B cell (primary cell): ENCODE measurements around the gene TRIP4. TPM values are rescaled to one million over a fixed set of nuclear protein-coding genes. Genes with fewer than 3 reads are reported as not detected.
A peak's percentile ranks its signal among the peaks of the same experiment; 100 is the strongest.
"Not testable (repeated sequence)": the region's sequence is repeated elsewhere in the genome, so short reads cannot be mapped to it uniquely, and the experiment has no call there.

Experiments used
- ATAC-seq: fragments of 200-7000 bp; cut with Tn5 transposase; one replicate; pipeline ENCODE4 v1.10.0; 2021; ENCODE audit warnings: low read depth, mild to moderate bottlenecking, moderate number of reproducible peaks, moderate library complexity
- CTCF ChIA-PET: fragments of 350-600 bp; sonication (Branson Sonifier 250); formaldehyde crosslinking; loops from one replicate; lab custom pipeline; 2021; ENCODE audit warnings: antibody characterized with exemption, inconsistent platforms; lab: Charles Lee
- POLR2A ChIA-PET: fragments of 350-600 bp; sonication (Branson Sonifier 250); formaldehyde crosslinking; loops from one replicate; lab custom pipeline; 2021; ENCODE audit warnings: antibody characterized with exemption; lab: Charles Lee
- DNase-seq: peaks from one replicate; pipeline ENCODE4 v3.0.0; 2013
- H2AFZ ChIP-seq: 2 replicates; pipeline ENCODE4 v1.6.1; 2012; ENCODE audit warnings: mild to moderate bottlenecking, low read depth, low read length; ENCODE audit not compliant: insufficient read depth, poor library complexity, severe bottlenecking
- H3K27ac ChIP-seq, 2 donors: 1 replicate in 1 of 2; 2 replicates in 1 of 2; pipeline ENCODE4 v1.5.1; 2012 to 2013; ENCODE audit warnings: low read length in 2 of 2, mild to moderate bottlenecking in 2 of 2, moderate library complexity in 1 of 2
- H3K27me3 ChIP-seq, 4 experiments: fragments of 200-600 bp in 1 of 4; sonication (generic) in 1 of 4; replicated peaks in 1 of 4; 1 replicate in 2 of 4; 2 replicates in 2 of 4; pipeline versions ENCODE4 v1.6.1 to v1.7.0; 2013 to 2016; ENCODE audit warnings: low read length in 3 of 4, mild to moderate bottlenecking in 2 of 4, mixed read lengths in 1 of 4, moderate library complexity in 1 of 4; ENCODE audit not compliant: insufficient read depth in 4 of 4, control insufficient read depth in 3 of 4; ENCODE audit errors: control extremely low read depth in 1 of 4
- H3K36me3 ChIP-seq, 2 experiments: replicated peaks in 1 of 2; 1 replicate in 1 of 2; 2 replicates in 1 of 2; pipeline versions ENCODE4 v1.6.1 to v1.7.1; 2013; ENCODE audit warnings: low read length in 1 of 2; ENCODE audit not compliant: insufficient read depth in 2 of 2, control insufficient read depth in 1 of 2; ENCODE audit errors: control extremely low read depth in 1 of 2, extremely low read depth in 1 of 2
- H3K4me1 ChIP-seq, 2 donors: fragments of 200-600 bp in 1 of 2; sonication (generic) in 1 of 2; 1 replicate in 1 of 2; 2 replicates in 1 of 2; pipeline versions ENCODE4 v1.5.1 to v1.6.1; 2013 to 2017; ENCODE audit warnings: low read length in 2 of 2; ENCODE audit not compliant: control insufficient read depth in 2 of 2, insufficient read depth in 2 of 2
- H3K4me2 ChIP-seq: replicated peaks from 2 replicates; pipeline ENCODE3; 2012; ENCODE audit warnings: mild to moderate bottlenecking, low read depth, low read length; ENCODE audit not compliant: poor library complexity, severe bottlenecking
- H3K4me3 ChIP-seq, 5 experiments: fragments of 200-600 bp in 1 of 5; sonication (generic) in 1 of 5; 1 replicate in 3 of 5; 2 replicates in 2 of 5; pipeline versions ENCODE4 v1.5.1 to v1.7.0; 2011 to 2016; ENCODE audit warnings: low read length in 4 of 5, mild to moderate bottlenecking in 4 of 5, low read depth in 2 of 5, control low read depth in 1 of 5, moderate library complexity in 1 of 5; ENCODE audit not compliant: insufficient read depth in 1 of 5; ENCODE audit errors: control extremely low read depth in 1 of 5, extremely low read depth in 1 of 5
- H3K79me2 ChIP-seq: fragments of 200-600 bp; sonication (generic); one replicate; pipeline ENCODE4 v1.6.0; 2016; ENCODE audit warnings: low read length; ENCODE audit not compliant: control insufficient read depth, insufficient read depth
- H3K9ac ChIP-seq: fragments of 200-600 bp; sonication (generic); 2 replicates; pipeline ENCODE4 v1.6.1; 2017; ENCODE audit warnings: mild to moderate bottlenecking, low read length, moderate library complexity
- H3K9me3 ChIP-seq, 3 donors: one replicate each; pipeline versions ENCODE4 v1.6.1 to v1.7.1; 2013; ENCODE audit warnings: low read length in 2 of 3; ENCODE audit not compliant: control insufficient read depth in 2 of 3, insufficient read depth in 1 of 3; ENCODE audit errors: control extremely low read depth in 1 of 3
- H4K20me1 ChIP-seq: 2 replicates; pipeline ENCODE4 v1.6.0; 2012; ENCODE audit warnings: mild to moderate bottlenecking, low read length; ENCODE audit not compliant: insufficient read depth, control insufficient read depth, poor library complexity, severe bottlenecking
- H3K27ac Mint-ChIP-seq: one replicate; pipeline ENCODE4 v1.8.0; 2021; ENCODE audit warnings: mixed read lengths
- H3K27me3 Mint-ChIP-seq: one replicate; pipeline ENCODE4 v1.8.0; 2021; ENCODE audit warnings: mixed read lengths
- H3K4me1 Mint-ChIP-seq: one replicate; pipeline ENCODE4 v1.8.0; 2021; ENCODE audit warnings: mixed read lengths
- H3K4me3 Mint-ChIP-seq: one replicate; pipeline ENCODE4 v1.8.0; 2021; ENCODE audit warnings: mixed read lengths
- H3K9me3 Mint-ChIP-seq: one replicate; pipeline ENCODE4 v1.8.0; 2022; ENCODE audit warnings: mixed read lengths; ENCODE audit not compliant: insufficient read depth
- EZH2 ChIP-seq: IDR thresholded peaks from 2 replicates; pipeline ENCODE4 v1.6.1; 2012; ENCODE audit warnings: borderline replicate concordance, low read depth, mild to moderate bottlenecking, moderate library complexity, low read length; ENCODE audit not compliant: insufficient read depth, poor library complexity, severe bottlenecking
- WGBS: methylation state at CpG from one replicate; pipeline ENCODE4 v1.1.5; 2013; ENCODE audit warnings: missing lambda C conversion rate; ENCODE audit not compliant: insufficient coverage; 5-methylcytosine and 5-hydroxymethylcytosine counted together
- intact Hi-C: fragments of 100-400 bp; cut with micrococcal nuclease; formaldehyde crosslinking; loops from one replicate; pipeline ENCODE4 v1.10.0; 2022
- polyA plus RNA-seq: library from polyadenylated mRNA; depleted of rRNA; stranded (reverse); fragments of >200 nt; gene quantifications from 2 replicates; pipeline ENCODE4 v1.2.3, GENCODE V29; 2012
- total RNA-seq, 2 donors: library from RNA; stranded (reverse); fragments of 120-200 nt in 1 of 2; gene quantifications; 1 replicate in 1 of 2; 2 replicates in 1 of 2; pipeline versions ENCODE4 v1.2.3 to v1.2.4, GENCODE V29; 2013 to 2022
- TF ChIP-seq, protein P1 (sequence below): fragments of 200-600 bp; IDR thresholded peaks from one replicate; pipeline ENCODE4 v1.8.0; 2022; ENCODE audit warnings: antibody characterized with exemption, mild to moderate bottlenecking

The TRIP4 gene
- total and polyA plus RNA-seq, 2 donors (not counting 1 experiment from before 2014, with no cell fraction given) = 13.7 to 38.2 TPM

DNA sequence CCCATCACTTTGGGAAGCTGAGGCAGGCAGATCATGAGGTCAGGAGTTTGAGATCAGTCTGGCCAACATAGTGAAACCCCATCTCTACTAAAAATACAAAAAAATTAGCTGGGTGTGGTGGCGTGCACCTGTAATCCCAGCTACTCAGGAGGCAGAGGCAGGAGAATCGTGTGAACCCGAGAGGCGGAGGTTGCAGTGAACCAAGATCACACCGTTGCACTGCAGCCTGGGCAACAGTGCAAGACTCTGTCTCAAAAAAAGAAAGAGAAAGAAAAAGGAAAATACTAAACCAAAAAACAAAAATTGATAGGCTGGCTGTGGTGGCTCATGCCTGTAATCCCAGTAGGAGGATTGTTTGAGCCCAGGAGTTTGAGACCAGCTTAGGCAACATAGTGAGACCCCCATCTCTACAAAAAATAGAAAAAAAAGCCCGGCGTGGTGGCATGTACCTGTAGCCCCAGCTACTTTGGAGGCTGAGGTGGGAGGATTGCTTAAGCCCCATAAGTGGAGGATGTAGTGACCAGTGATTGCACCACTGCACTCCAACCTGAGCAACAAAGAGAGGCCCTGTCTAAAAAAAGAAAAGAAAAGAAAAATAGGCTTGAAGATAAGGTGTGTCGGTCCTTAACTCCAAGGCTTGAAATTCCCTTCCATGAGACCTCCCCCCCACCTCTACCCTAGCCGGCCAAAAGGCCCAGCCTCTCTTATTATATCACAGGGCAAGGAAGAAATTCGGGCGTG lies 7.3 kb upstream of the TRIP4 start:
- H3K79me2 ChIP-seq, DNase-seq, H3K27me3 Mint-ChIP-seq, ATAC-seq, CTCF ChIA-PET, H3K9me3 ChIP-seq, H3K27ac Mint-ChIP-seq, H3K27me3 ChIP-seq, H4K20me1 ChIP-seq, H3K36me3 ChIP-seq, H3K27ac ChIP-seq, H3K9me3 Mint-ChIP-seq, POLR2A ChIA-PET: not testable (repeated sequence)
- Histone ChIP-seq H3K9ac (peak overlapping the region; percentile 78), H2AFZ (peak overlapping the region; percentile 90), H3K4me2 (peak overlapping the region; percentile 89), H3K4me3 (peak overlapping the region in 4 of 5 experiments; percentile 53 to 74 (median 71)), H3K4me1 (peaks cover 7 to 10% of the 10 kb centered on the region in 2 donors)
- H3K4me1 Mint-ChIP-seq = peaks cover 16% of the 10 kb centered on the region
- peak overlapping the region; percentile 98 for H3K4me3 Mint-ChIP-seq
- 80% methylated on average over 4 of the region's 11 CpGs for WGBS
- intact Hi-C loops = loop anchor here (10.0 kb wide), 1 partner anchor 1255 kb away; the partner anchor contains the start of gene LACTB

- H3K27me3 Mint-ChIP-seq = no peaks in the 10 kb centered on the region
Observed at GRCh38 chr15:64381000-64381751, 6.5 kb upstream of the TRIP4 start, which contains the start of gene PCLAF. TSS of gene PCLAF (minus strand) at chr15:64381441. CDS start at chr15:64381371, 70 bp downstream.

More at GRCh38 chr15:64381000-64381751, 6.5 kb upstream of the TRIP4 start, which contains the start of gene PCLAF:
- ChIA-PET POLR2A (interaction anchor here (0.6 kb wide), 1 partner anchor 311 kb away, joined by 6 read pairs; no protein-coding TSS in a partner anchor), CTCF (no interaction called here)
- DNase-seq = peak; percentile 90
- H3K9ac ChIP-seq = peak within 1 kb of the TSS; percentile 78
- intact Hi-C loops = loop anchor here (1.0 to 10.0 kb wide), 2 partner anchors 25 to 1256 kb away; partner anchors contain the start of genes CSNK1G1 and LACTB
- Mint-ChIP-seq H3K27ac (peak within 1 kb of the TSS; percentile 84), H3K4me3 (peak within 1 kb of the TSS; percentile 98), H3K9me3 (no peaks in the 10 kb centered on the region), H3K4me1 (peaks cover 16% of the 10 kb centered on the region)
- H3K27ac ChIP-seq = peak within 1 kb of the TSS in 1 of 2 donors; percentile 14
- TF ChIP-seq, protein P1, sequence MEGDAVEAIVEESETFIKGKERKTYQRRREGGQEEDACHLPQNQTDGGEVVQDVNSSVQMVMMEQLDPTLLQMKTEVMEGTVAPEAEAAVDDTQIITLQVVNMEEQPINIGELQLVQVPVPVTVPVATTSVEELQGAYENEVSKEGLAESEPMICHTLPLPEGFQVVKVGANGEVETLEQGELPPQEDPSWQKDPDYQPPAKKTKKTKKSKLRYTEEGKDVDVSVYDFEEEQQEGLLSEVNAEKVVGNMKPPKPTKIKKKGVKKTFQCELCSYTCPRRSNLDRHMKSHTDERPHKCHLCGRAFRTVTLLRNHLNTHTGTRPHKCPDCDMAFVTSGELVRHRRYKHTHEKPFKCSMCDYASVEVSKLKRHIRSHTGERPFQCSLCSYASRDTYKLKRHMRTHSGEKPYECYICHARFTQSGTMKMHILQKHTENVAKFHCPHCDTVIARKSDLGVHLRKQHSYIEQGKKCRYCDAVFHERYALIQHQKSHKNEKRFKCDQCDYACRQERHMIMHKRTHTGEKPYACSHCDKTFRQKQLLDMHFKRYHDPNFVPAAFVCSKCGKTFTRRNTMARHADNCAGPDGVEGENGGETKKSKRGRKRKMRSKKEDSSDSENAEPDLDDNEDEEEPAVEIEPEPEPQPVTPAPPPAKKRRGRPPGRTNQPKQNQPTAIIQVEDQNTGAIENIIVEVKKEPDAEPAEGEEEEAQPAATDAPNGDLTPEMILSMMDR = no peak
- no peak for TF ChIP-seq EZH2
- H3K79me2 ChIP-seq = peaks cover 4% of the 10 kb centered on the region
- no peaks in the 10 kb centered on the region for H3K36me3 ChIP-seq
- peaks cover 7 to 10% of the 10 kb centered on the region in 2 donors for H3K4me1 ChIP-seq
- WGBS = 1% methylated on average over 28 of the region's 38 CpGs
- peak within 1 kb of the TSS; percentile 53 to 74 (median 69) for H3K4me3 ChIP-seq
- no peaks in the 10 kb centered on the region for H4K20me1 ChIP-seq
- H3K9me3 ChIP-seq = no peaks in the 10 kb centered on the region
- peak within 1 kb of the TSS; percentile 90 for H2AFZ ChIP-seq
- H3K4me2 ChIP-seq = peak within 1 kb of the TSS; percentile 89
- peak; percentile 100 for ATAC-seq
- H3K27me3 ChIP-seq = no peaks in the 10 kb centered on the region
